GM18499 (cell line): ENCODE results near the gene SLC25A10.

ENCODE experiments used
- ATAC-seq: cut with Tn5 transposase; IDR thresholded peaks from one replicate; pipeline ENCODE4 v1.9.1; 2021; ENCODE audit warnings: moderate number of reproducible peaks; ENCODE audit not compliant: insufficient read depth, unreplicated experiment

SLC25A10 gene

GRCh38 chr17:81686614-81687013 lies 25.5 kb upstream of the SLC25A10 start:
- ATAC-seq, result no peak

DNA sequence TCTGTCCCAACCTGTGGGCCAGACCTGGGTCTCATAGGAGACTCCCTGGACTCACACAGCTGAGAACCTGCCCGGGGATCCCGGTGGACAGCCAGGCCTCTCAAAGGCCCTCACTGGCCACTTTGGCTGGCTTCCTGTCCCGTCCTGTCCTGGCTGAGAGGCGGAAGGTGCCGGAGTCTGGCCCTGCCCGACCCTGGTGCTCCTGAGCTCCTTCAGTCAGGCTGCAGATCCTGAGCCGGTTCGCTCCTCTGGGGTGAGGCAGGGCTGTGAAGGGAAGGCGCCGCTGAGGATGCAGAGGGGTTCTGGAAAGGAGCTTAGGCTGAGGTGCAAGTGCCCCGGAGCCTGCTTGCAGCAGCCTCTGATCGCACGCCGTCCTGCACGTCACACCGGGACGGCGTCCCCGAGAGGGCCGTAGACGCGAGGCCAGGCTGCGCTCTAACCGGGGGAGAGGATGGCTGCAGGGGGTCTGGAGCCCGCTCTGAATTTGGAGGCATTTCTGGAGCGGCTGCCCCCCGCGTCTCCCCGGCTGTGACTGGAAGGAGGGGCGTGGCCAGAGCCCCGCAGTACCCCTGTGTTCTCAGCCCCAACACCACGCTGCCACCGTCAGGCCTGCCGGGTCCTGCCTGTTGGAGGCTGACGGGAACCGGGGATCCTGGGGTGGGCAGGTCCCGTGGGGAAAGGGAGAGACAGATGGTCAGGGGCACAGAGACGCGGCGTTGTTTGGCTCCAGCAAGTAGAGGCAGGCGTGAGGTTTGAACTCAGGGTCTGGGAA lies 24.1 kb upstream of the SLC25A10 start:
- ATAC-seq, result no peak

DNA sequence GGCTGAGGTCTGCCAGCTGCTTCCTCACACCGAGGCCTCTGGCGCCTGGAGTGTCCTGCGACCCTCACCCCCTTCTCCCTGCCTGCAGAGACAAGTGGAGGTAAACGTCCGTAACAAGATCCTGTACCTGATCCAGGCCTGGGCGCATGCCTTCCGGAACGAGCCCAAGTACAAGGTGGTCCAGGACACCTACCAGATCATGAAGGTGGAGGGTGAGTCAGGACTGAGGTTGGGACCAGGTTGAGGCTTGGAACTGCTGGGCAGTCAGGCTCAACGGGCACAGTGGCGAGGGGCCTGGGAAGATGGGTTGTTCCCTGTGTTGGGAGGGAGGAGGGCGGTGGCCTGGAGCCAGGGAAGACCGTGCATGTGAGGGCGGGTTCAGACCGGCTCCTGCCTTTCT lies 23.5 kb upstream of the SLC25A10 start:
- ATAC-seq, result no peak

DNA sequence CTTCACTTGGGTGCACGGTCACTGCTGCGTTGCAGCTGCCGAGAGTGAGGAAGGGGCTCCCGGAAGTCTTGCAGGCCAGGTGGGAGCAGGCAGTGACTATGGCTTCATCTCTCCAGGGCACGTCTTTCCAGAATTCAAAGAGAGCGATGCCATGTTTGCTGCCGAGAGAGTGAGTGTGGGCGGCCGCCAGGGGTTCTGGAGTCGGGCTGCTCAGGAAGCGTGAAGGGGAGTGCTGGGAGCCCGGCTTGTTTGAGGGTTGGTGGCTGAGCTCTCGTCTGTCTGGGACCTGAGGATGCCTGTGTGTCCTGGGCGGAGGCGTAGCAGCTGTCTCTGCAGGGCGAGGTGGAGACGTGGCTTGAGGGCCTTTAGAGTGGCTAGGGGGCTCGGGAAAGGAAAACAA lies 22.0 kb upstream of the SLC25A10 start:
- ATAC-seq, result no peak

DNA sequence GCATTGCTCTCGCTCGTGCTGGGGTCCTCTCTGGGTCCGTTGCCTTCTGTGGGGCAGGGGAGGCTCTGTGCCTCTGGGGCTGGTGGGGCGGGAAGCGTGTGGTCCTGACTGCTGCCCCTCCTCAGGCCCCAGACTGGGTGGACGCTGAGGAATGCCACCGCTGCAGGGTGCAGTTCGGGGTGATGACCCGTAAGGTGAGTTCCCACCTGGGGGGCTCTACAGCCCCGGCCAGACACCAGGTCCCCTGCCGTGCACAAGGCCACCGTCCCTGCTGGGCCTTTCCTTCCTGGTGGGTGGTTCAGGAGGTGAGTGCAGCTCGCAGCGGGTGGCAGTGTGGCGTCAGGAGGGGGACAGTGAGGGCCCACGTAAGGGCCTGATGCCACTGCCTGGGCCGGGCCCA lies 21.5 kb upstream of the SLC25A10 start:
- no peak for ATAC-seq

- no peak for ATAC-seq
These were observed 20.9 kb upstream of the SLC25A10 start for GRCh38 chr17:81691196-81691595.

DNA sequence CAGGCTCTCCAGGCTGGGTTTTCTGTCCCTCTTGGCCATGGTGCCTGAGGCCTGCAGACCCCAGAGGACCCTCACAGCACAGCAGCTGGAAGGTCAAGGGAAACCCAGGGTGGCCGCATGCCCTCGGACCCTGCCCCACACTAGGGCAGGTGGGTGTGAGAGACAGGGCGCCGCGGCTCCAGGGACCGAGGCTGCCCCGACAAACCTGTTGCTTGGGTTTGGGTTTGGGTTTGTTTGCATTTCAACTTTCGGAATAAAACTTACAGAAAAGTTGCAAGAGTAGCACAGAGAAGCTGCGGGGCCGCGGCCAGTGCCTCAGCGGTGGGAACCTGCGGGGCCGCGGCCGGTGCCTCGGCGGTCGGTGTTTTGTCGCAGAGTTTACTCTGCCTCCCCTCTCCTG lies 20.5 kb upstream of the SLC25A10 start:
- ATAC-seq, result no peak

DNA sequence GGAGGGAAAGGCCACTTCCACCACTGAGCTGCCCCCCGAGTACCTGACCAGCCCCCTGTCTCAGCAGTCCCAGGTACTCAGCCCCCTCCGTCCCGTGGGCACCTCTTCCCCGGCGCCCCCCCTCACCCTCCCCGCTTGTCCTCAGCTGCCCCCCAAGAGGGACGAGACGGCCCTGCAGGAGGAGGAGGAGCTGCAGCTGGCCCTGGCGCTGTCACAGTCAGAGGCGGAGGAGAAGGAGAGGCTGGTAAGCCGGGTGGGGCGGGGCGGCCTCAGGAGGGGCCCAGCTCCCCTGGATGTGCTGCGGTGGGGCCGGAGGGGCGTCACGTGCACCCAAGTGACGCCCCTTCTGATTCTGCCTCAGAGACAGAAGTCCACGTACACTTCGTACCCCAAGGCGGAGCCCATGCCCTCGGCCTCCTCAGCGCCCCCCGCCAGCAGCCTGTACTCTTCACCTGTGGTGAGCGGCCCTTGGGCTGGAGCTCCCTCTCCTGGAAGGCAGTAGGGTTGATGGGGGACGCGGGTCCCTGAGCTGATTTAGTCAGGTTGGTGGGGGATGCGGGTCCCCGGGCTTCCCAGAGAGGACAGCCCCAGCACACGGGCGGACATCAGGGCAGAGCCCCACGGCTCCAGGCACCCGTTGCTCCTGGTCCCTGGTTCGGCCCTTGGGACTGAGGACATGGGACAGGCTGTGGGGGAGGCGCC lies 18.4 kb upstream of the SLC25A10 start:
- ATAC-seq, result no peak

DNA sequence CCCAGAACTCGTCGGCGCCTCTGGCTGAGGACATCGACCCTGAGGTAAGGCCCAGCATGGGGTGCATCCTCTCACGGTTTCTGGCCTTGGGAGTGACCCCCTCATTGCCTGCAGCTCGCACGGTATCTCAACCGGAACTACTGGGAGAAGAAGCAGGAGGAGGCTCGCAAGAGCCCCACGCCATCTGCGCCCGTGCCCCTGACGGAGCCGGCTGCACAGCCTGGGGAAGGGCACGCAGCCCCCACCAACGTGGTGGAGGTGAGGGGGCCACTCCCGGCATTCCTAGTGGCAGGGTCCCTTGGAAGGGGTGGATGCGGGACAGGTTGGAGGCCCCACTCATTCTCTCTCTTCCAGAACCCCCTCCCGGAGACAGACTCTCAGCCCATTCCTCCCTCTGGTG lies 17.3 kb upstream of the SLC25A10 start:
- ATAC-seq, result no peak

GRCh38 chr17:81695211-81695610 lies 16.9 kb upstream of the SLC25A10 start:
- ATAC-seq, result no peak

DNA sequence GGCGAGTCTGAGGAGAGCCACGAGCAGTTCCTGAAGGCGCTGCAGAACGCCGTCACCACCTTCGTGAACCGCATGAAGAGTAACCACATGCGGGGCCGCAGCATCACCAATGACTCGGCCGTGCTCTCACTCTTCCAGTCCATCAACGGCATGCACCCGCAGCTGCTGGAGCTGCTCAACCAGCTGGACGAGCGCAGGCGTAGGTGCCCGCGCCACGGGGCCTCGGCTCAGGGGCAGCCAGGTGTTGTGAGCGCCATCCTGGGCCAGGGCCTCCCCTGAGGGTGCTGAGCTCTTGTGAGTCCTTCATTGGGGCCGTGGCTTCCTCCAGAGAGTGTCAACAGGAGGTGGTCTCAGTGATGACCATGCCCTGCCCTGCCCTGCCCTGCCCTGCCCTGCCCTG lies 16.3 kb upstream of the SLC25A10 start:
- ATAC-seq, result no peak

- ATAC-seq, result no peak
These were observed 15.7 kb upstream of the SLC25A10 start for GRCh38 chr17:81696218-81696941.

DNA sequence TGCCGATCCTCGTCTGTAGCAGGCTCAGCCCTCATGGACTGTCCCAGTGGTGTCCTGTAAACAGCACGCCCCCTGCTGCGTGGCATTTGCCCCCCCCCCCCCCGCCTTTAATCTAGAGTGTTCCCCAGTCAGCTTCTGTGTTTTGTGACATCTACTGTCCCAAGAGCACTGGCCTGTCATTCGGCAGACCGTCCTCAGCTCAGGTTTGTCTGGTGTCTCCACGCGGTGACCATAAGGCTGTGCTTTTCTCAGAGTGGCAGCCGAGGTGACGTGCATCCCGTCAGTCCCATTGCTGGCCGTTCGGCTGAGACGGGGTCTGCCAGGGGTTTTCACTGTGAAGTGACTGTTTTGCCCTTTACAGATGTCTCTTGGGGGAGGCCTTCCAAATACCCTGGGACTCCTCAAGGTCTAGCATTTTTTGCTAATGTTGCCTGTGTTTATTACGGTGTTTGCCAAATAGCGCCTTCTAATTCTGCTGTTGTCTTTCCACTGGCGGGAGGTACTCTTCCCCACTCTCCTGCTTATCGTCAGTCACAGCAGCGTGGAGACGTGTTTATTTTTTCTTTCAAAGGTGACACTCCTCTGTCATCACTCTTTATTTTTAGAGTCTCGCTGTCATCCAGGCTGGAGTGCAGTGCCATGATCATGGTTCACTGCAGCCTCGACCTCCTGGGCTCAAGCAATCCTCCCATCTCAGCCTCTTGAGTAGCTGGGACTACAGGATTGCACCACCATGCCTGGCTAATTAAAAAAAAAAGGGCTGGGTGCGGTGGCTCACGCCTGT lies 14.6 kb upstream of the SLC25A10 start:
- ATAC-seq, result no peak

DNA sequence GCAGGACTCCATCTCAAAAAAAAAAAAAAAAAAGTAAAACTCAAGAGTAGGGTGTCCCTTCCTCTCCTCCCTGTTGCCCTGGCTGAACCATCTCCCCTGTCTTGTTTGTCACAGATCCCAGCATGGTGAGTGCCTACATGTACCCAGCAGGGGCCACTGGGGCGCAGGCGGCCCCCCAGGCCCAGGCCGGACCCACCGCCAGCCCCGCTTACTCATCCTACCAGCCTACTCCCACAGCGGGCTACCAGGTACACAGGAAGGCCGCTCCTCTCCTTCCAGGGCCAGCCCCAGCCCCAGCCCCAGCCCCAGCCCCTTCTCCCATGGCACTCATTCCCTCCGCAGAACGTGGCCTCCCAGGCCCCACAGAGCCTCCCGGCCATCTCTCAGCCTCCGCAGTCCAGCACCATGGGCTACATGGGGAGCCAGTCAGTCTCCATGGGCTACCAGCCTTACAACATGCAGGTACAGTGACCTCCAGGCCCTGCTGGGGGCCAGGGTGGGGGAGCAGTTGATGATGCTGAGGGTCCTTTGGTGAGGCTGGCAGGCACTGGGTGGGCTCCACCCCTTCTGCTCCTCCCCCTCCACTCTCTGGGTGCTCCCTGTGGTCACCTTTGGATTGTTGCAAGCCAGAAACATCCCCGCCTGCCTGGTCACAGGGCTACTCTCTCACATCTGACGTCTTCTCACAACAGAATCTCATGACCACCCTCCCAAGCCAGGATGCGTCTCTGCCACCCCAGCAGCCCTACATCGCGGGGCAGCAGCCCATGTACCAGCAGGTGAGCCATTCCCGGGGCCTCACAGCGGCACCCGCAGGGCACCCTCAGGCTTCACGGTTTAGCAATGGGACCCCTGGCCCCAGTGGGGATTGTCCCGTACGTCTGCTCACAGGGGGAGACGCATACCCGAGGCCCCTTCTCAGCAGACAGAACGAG lies 11.5 kb upstream of the SLC25A10 start:
- no peak for ATAC-seq

- ATAC-seq, result no peak
These were observed 10.6 kb upstream of the SLC25A10 start for GRCh38 chr17:81701288-81702071.

DNA sequence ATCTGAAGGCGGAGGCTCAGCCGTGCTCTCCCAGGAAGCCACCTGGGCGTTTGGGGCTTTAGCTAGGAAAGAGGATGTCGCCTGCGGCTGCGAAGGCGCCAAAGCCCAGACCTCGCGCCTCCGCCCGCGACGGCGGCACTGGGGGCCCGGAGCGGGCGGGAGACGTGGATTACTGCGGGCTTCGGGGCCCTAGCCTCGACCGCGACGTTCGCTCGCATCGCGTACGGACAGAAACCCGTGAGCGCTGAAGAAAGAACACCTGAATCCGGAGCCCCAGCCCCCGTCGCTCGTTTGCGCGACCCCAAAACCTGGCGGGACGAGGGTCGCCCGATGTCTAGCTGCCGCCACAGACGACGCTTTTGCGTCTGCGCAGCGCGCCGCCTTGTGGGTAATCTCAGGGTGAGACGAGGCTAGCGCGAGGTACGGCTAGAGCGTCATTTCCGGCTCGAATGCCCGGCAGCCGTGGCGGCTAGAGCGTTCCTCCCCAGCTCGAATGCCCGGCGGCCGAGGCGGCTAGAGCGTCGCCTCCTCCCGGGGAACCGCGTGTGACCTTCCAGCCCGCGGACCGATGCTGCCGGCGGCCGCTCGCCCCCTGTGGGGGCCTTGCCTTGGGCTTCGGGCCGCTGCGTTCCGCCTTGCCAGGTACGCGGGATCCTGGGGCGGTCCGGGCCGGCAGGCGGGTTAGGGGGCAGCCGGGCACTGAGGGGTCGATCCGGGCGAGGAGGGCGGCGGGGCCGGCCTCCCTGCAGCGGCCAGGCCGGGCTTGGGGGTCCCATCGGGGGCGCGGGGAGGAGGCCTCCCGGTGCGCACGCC lies 8.9 kb upstream of the SLC25A10 start, which contains the start of gene MRPL12:
MRPL12 (plus strand) TSS at position 434 of the 813 bp plus-strand sequence; CDS start at position 569, 135 bp downstream.
- ATAC-seq, result peak; percentile 44

DNA sequence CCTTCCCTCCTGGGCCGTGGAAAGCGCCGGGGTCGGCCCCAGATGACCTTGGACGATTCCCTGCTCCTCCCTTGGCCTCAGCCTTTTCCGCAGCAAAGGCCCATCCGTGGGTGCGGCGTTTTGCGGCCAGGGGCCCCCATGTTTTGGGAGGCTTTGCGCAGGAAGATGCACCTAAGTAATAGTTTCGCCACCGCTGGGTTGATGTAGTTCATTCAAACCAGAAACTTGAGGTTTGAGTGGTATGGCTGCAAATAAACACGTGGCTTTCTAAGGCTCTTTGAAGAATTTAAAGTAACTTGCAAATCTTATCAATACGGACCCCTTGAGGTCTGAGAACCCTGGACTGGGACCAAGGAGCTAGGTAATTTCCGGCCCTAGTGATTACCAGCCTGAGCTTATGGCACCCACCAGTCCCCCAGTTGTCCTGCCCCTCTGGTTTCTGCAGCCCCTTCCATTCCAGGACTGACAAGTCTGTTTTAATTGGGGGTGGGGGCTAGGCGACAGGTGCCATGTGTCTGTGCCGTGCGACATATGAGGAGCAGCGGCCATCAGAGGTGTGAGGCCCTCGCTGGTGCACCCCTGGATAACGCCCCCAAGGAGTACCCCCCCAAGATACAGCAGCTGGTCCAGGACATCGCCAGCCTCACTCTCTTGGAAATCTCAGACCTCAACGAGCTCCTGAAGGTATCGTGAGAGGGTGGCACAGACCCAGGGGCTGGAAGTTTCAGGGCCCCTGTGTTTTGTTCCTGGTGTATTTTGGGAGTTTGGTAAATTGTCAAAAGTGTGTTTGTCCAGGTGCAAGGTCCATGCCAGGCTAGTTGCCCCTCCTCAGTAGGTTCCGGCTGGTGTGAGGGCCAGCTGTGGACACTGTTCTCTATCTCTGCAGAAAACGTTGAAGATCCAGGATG lies 8.1 kb upstream of the SLC25A10 start:
- peak; percentile 5 for ATAC-seq
